Activated T-cell treated with anti-CD3 and anti-CD28 coated beads for 24 hours (primary cell): ENCODE data around the gene ATP6V0E1.

Experiments
- DNase-seq: peaks from one replicate; pipeline ENCODE4 v3.0.0-alpha.2; 2020; ENCODE audit warnings: low read depth

The ATP6V0E1 gene

DNA sequence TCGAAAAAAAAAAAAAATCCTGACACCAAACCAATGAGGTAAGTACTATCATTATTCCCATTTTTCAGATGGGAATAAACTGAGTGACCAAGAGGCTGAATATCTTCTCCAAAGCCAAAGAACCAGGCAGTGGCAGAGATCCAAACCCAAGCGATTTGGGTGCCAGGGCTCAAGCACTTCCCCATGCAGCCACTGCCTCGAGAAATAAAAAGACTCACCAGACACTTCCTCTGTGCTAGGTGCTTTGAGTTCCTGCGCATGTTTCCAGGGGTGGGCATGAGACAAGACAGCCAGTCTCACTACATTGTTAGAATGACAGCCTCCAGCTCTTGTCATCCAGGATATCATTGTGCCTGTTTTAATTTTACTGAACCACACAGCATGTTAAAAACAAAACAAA lies 26.6 kb upstream of the ATP6V0E1 start:
- no peak for DNase-seq

DNA sequence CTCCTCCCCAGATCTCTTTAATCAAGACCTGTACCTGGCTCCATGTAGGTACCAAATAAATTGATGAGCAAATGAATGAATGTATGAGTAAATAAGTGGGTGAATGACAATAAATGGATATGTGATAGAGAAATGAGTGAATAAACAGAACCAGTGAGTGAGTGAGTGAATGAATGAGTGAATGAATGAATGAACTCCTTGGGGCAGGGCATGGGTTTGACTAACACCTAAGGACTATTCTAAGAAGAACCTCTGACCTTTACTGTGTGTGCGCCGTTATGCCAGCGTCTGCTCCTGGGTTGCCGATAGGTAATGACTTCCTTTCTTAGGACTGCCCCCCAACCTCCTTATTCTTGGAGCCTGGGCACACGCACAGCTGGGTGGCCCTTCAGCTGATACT lies 26.1 kb upstream of the ATP6V0E1 start:
- no peak for DNase-seq

DNA sequence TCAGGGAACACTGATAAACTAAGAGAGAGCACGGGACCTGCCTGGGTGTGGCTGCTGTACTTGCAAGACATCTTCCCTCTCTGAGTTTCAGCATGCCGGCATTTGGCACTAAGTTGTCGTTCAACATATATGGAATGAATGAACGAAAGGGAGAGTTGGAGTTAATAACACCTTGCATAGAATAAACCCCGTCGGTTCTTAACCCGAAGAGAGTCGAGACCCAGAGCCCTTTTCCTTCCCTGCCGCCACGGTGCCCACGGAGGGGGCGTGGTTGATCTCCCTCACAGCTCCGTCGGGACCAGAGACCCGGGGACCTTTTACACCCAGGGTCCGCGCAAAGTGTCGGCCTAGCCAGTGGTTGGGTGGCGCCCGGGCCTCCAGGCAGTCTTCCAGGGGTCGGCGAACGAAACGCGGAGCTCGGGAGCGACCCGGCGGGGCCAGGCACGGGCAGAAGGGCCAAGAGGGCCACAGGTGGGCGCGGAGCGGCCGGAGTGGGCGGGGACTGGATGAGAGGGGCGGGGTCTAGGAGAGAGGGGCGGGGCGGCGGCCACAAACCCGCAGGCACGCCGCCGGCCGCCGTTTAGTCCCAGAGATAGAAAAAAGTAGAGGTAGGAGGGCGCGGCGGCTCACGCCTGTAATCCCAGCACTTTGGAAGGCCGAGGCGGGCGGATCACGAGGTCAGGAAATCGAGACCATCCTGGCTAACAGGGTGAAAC lies 25.1 kb upstream of the ATP6V0E1 start:
- DNase-seq, result peak; percentile 46

DNA sequence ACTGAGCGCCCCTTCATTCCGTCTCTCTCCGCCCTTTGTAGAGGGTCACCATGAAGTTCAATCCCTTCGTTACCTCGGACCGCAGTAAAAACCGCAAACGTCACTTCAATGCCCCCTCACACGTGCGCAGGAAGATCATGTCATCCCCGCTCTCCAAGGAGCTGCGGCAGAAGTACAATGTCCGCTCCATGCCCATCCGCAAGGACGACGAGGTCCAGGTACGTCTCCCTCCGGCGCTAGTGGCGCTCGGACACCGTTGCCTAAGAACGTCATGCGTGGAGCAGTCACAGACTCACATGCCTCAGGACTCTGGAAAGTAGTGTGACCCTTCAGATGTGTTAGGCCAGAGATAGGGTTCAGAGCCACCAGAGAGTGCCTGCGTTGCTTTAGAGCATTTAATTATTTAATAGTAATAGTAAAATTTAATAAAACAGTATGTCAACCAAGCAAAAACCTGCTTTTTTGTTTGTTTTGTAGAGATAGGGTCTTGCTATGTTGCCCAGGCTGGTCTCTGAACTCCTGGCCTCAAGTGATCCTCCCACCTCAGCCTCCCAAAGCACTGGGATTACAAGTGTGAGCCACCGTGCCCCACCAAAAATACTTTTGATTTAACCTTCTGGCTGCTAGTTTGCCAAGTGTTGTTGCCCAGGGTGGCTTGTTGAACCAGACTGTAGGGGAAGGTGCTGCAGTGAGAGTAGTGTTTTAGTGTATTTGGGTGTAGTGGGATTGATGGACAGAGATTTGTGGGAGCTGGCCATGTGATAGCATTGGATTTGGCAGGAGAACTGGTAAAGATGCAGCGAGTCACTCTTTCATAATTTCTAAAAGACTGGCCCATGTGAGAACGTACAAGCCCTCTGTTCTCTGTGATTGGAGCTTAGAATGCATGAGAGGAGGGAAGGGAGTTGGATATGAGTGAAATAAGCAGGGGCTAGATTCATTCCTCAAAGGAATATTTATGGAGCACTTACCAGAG lies 23.5 kb upstream of the ATP6V0E1 start:
- no peak for DNase-seq

DNA sequence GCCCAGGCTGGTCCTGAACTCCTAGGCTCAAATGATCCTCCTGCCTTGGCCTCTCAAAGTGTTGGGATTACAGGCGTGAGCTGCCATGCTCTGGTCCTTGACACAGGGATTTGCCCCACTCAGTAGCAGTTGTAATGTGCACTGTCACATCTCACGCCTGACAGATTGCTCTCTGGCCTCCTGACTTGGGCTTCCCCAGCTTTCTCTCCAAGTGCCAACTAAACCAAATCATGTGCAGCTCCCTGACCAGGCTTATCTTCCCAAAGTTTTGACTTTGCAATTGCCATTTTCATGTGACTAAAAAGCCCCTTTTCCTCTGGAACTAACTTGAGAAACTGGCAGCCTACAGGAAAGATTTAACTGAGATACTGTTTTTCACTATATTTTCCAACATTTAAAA lies 13.7 kb upstream of the ATP6V0E1 start:
- no peak for DNase-seq

DNA sequence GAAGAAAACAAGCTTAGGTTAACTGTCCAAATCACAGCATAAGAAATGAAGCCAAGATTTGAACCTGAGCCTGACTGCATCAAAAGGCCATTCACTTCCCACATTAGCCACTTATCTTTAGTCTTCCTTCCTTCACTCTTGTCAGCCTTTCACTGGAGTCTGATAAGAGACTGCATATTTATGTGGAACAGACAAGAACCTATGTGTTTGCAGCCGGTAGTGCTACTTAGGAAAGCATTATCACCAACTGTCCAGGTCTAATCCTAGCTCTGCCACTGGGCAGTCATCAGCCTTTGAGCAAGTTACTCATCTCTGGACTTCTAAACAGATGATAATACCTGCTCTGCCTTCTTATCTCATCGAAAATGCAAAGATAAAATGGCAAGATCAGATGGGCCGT lies 12.1 kb upstream of the ATP6V0E1 start:
- DNase-seq, result no peak

DNA sequence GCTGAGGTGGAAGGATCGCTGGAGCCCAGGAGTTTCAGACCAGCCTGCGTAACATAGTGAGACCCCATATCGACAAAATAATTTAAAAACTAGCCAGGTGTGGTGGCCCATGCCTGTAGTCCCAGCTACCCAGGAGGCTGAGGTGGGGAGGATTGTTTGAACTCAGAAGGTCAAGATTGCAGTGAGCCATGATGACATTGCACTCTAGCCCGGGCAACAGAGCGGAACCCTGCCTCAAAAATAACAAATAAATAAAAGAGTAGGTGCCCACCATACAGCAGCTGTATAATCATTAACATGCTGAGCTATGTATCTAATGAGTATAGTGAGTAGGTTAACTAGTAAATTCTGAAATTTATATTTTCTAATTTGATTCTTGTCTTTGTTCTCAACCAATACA lies 11.0 kb upstream of the ATP6V0E1 start:
- DNase-seq, result no peak

DNA sequence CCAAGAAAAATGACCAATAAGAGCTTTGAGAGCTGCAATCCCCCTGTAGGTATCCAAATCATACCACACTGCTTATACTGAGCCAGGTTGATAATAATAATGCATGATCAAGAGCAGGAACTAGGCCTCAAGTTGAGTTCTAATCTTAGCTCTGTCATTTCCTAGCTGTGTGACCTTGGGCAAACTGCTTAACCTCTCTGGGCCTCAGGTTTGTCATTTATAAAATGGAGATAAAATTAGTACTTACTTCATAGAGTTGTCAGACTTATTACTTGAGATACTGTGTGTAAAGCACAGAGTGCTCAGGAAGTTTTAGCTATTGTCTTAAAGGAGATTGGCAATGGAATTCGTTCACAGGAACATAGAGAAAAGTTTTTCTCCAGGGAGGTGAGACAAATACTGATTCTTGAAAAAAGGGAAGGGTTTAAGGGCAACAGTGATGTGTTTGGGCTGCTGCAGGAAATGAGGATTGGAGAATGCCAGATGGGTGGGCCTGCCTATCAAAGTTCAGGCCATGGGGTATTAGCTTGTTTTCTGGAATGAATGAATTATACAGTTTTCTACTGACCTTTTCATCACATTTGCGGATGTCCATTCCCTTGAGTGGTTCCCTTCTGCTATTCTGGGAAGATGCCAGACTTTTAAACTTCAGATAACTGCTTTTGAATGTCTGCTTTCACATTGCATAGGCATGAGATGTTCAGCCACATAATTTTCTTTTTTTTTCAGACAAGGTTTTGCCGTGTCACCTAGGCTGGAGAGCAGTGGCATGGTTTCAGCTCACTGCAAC lies 10.2 kb upstream of the ATP6V0E1 start:
- DNase-seq, result no peak

DNA sequence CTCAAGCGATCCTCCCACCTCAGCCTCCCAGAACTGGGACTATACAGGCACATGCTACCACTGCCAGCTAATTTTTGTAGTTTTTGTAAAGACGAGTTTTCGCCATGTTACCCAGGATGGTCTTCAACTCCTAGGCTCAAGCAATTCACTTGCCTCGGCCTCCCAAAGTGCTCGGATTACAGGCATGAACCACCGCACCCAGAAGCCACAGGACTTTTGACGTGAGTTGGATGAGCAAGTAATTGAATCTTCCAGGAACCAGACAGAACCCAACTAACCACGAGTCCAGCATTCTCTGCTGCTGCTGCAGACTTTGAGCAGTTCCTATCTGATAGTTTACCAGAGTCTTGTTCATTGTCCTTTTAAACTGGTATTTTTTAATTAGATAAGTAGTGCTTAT lies 9.6 kb upstream of the ATP6V0E1 start:
- DNase-seq, result no peak

DNA sequence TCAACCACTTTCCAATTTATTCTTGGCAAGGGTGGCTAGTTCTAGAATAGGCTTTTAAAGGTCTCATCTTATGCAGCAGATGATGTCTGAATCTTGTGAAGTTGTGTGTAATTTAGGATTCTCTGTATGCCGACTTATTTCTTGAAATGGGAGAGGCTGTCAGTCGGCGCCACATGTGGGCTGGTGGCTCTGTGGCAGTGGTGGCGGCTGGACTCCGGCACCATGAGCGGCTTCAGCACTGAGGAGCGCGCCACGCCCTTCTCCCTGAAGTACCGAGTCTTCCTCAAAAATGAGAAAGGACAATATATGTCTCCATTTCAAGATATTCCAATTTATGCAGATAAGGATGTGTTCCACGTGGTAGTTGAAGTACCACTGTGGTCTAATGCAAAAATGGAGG lies 8.3 kb upstream of the ATP6V0E1 start:
- no peak for DNase-seq

DNA sequence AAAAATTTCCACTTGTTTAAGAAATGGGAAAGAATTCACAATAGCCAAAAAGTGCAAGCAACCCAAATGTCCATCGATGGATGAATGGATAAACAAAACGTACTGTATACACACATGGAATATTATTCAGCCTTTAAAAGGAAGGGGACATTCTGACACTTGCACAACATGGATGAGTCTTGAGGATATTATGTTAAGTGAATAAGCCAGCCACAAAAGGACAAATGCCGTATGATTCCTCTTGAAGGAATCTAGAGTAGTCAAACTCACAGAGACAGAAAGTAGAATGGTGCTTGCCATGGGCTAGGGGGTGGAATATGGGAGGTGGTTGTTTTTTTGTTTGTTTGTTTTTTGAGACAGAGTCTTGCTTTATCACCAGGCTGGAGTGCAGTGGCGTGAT lies 3.8 kb upstream of the ATP6V0E1 start:
- no peak for DNase-seq

DNA sequence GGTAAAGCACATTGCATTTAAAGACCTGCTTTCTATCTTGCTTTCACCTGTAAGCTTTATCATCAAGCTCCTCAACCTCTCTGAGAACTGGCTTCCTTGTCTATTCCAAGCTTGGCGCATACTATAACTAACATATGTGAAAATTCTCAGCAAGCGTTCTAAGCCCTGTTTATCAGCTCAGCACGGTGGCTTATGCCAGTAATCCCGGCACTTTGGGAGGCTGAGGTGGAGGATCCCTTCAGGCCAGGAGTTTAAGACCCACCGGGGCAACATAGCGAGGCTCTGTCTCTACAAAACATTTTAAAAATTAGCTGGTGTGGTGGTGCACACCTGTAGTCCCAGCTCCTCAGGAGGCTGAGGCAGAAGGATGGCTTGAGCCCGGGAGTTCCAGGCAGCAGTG lies 1.6 kb upstream of the ATP6V0E1 start:
- DNase-seq, result no peak

DNA sequence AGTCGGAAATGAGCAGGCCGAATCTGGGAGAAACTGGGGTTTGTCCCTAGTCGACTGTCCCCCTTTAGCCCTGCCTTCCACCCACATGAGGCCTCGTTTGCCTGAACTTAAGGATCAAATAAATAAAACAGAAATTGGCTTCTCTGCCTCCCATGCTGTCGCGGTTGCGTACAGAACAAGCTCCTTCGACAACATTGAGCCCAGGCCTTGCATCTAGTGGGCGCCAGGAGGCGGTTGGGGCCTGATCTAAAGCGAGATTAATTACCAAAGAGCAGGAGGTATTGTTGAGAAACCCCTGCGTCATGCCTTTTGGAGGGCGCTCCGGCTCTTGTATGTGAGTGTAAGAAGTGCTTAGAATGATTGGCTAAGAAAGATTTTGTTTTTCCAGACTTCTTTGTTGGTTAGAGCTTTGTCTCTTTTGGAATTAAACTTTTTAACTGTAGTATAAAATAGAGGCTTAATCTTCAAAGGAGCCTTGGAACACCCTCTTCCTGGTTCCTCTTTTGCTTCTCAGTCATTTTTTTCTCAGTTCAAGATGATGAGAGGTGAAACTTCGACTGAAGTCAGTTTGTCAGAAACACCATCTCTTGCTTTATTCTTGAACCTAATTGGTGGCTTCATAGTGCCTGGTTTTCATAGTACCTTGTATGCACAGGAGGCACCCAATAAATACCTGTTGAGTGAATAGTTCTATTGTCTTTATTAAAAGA lies 828 bp downstream of the ATP6V0E1 start:
- DNase-seq, result peak; percentile 59

DNA sequence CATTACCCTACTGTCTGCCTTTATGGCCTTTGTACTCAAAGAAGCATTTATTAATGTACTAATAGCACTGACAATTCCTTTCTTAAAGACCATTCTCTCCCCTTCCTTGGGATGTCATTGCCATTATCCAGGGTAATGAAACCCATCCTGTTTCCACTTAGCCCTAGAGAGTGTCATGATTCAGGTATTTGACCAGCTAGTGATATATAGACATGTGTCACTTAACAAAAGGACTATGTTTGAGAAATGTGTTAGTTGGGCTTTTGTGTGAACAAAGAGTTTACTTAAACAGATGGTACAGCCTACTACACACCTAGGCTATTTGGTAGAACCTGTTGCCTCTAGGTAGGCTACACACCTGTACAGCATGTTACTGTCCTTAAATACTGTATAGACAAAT lies 2.0 kb downstream of the ATP6V0E1 start:
- DNase-seq, result no peak

DNA sequence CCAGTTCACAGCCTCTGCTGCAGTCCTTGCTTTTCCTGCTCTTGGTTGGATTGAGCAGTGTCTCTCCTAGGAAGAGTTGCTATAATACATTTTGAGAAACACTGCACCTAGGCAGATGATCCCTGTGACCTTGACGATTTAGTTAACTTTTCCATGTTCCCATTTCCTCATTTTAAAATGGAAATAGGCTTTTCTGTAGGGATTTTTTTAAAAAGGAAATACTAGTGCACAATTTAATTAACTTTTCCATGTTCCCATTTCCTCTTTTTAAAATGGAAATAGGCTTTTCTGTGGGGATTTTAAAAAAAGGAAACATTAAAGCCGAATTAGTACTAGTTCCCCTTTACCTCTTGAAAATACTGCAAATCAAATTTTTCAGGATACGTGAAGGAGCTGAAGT lies 4.7 kb downstream of the ATP6V0E1 start:
- DNase-seq, result no peak

DNA sequence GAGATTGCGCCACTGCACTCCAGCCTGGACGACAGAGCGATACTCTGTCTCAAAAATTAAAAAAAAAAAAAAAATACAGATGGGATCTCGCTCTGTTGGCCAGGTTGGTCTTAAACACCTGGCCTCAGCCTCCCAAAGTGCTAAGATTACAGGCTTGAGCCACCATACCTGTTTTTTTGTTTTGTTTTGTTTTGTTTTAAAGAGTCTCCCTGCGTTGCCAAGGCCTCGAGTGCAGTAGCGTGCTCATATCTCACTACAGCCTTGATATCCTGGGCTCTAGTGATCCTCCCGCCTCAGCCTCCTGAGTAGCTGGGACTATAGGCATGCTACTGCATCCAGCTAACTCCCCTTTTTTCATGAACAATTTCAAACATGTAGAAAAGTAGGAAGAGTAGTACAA lies 7.2 kb downstream of the ATP6V0E1 start:
- no peak for DNase-seq

DNA sequence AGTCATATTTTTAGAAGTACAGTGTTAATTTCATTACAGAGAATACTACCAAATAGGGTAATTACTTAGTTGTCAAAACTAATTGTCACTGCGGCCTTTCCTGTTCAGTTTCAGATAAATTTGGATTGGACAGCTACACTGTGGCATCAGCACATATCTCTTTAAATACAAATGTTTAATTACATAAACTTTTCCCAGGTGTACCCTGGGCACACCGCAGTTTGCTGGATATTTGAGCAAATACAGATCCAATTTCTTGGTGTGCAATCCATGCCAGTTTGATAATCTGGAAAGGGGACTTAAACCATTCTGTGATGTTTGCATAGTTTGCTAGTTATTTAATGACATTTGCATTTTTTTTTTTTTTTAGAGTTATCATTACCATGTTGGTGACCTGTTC lies 10.8 kb downstream of the ATP6V0E1 start:
- no peak for DNase-seq

DNA sequence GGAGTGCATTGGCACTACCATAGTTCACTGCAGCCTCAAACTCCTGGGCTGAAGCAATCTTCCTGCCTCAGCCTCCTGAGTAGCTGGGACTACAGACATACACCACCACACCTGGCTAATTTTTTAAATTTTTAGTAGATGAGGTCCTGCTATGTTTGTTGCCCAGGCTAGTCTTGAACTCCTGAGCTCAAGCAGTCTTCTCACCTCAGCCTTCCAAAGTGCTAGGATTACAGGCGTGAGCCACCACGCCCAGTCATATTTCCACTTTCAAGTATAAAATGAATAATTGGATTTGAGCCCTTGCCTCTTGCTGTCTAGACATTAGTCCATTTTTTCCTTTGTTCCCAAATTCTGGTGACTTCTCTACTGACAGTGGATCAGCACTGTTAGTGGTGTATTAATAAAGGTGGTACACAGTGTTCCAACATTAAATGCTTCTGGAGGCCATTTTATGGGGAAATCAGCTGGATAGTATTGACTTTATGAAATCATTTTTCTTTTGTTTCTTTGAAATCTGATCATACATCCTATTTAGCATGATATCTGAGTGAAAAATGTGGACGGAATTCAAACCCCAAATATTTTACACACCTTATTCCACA lies 15.9 kb downstream of the ATP6V0E1 start:
- DNase-seq, result no peak

DNA sequence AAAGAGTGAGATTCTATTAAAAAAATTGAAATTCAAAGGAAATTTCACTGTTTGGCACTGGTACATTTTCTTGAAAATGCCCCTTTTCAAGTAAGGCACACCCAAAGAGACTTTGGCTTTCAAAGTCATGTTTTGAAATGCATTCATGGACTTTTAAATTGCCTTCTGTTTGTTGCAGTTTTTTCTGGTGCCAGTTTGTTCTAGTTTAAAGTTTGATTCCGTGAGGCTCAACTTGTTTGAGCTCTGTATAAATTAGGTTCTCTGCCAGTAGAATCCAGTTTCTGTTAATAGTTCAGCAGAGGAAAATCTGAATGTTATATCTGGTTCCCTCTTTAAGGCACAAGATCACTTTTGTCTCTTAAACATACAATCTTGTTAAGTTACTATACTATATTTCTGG lies 16.4 kb downstream of the ATP6V0E1 start:
- no peak for DNase-seq

DNA sequence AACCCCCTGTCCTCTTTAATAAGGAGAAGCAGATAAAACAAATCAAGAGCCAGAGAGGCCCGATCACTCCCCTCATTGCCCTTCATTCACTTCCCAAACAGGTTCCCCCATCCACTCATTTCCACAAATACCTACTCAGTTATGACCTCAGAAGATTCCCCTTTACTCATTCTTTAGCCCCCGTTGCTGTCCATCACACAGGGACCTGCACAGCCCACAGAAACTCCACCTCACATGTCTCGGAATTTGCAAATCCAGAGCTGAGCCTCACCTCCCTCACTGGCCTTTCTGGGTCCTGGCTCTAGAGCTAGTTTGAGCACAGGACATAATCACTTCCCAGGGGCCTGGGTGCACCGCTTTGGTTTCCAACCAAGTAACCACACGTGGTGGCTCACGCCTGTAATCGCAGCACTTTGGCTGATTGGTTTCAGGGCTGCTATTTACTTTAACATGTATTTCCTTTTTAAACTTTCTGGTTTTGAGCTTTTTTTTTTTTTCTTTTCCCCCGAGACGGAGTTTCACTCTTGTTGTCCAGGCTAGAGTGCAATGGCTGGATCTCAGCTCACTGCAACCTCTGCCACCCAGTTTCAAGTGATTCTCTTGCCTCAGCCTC lies 17.8 kb downstream of the ATP6V0E1 start:
- DNase-seq, result no peak

DNA sequence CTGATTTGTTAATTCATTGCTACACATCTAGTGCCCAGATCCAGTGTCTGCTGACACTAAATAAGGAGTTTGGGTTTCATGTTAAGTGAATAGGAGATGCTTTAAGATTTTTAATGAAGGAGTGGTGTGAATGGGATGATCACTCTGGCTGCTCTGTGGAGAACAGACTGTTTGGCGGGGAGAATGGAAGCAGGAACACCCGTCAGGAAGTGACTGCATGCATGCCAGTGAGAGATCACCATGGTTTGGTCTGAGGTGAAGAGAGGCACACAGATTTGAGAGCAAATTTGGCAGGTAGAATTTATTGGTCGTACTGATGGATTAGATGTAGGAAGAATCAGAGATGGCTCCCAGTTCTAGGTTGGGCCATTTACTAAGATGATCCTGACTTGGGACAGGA lies 19.8 kb downstream of the ATP6V0E1 start:
- no peak for DNase-seq
